C4-2B (cell line): Measurements from ENCODE around the gene P4HA1.
"Not testable (repeated sequence)": the region's sequence is repeated elsewhere in the genome, so short reads cannot be mapped to it uniquely, and the experiment has no call there.

Experiments
- H3K27ac ChIP-seq: fragments of 450-650 bp; 2 replicates; pipeline ENCODE4 v1.5.1; 2017
- CTCF ChIP-seq: fragments of 450-650 bp; conservative IDR thresholded peaks from 2 replicates; pipeline ENCODE4 v1.5.1; 2017; ENCODE audit warnings: mild to moderate bottlenecking
- ZFX ChIP-seq: fragments of 450-650 bp; IDR thresholded peaks from 2 replicates; pipeline ENCODE4 v1.6.1; 2017

Gene P4HA1

GRCh38 chr10:72997099-72997498, 99.6 kb downstream of the P4HA1 start:
- H3K27ac ChIP-seq: no peak overlapping the region
- TF ChIP-seq ZFX (no peak), CTCF (no peak)

GRCh38 chr10:72995459-72995858, 101.2 kb downstream of the P4HA1 start:
- H3K27ac ChIP-seq: not testable (repeated sequence)

GRCh38 chr10:72989771-72990170, 106.9 kb downstream of the P4HA1 start:
- H3K27ac ChIP-seq: not testable (repeated sequence)

GRCh38 chr10:72984618-72985017, 112.0 kb downstream of the P4HA1 start:
- H3K27ac ChIP-seq: not testable (repeated sequence)

- no peak for TF ChIP-seq CTCF
- H3K27ac ChIP-seq: no peak overlapping the region
These were observed 114.7 kb downstream of the P4HA1 start for GRCh38 chr10:72981882-72982529.

GRCh38 chr10:72981028-72981881, 115.4 kb downstream of the P4HA1 start:
- H3K27ac ChIP-seq: no peak overlapping the region

GRCh38 chr10:72980348-72980747, 116.3 kb downstream of the P4HA1 start:
- H3K27ac ChIP-seq: no peak overlapping the region
- TF ChIP-seq ZFX: no peak
- no peak for TF ChIP-seq CTCF

More at GRCh38 chr10:72981028-72981881, 115.4 kb downstream of the P4HA1 start:
- no peak for TF ChIP-seq ZFX
- TF ChIP-seq CTCF: no peak

- H3K27ac ChIP-seq: no peak overlapping the region
- TF ChIP-seq ZFX (no peak), CTCF (no peak)
These were observed 117.0 kb downstream of the P4HA1 start for GRCh38 chr10:72979709-72980108.

- no peak for TF ChIP-seq CTCF
- no peak for TF ChIP-seq ZFX
- no peak overlapping the region for H3K27ac ChIP-seq
These were observed 119.8 kb downstream of the P4HA1 start for GRCh38 chr10:72976886-72977285.
